DND-41 (cell line): ENCODE measurements around the gene GAS7.

Experiments
- CTCF ChIP-seq: IDR thresholded peaks from 2 replicates; pipeline ENCODE4 v1.5.1; 2012; ENCODE audit warnings: borderline replicate concordance, low read length, moderate library complexity, mild to moderate bottlenecking; ENCODE audit not compliant: poor library complexity, severe bottlenecking; ENCODE audit errors: extremely low read depth
- EZH2 ChIP-seq: IDR thresholded peaks from 3 replicates; pipeline ENCODE4 v1.6.1; 2012; ENCODE audit warnings: borderline replicate concordance, low read depth, mild to moderate bottlenecking, moderate library complexity, low read length, inconsistent platforms; ENCODE audit not compliant: severe bottlenecking

DNA sequence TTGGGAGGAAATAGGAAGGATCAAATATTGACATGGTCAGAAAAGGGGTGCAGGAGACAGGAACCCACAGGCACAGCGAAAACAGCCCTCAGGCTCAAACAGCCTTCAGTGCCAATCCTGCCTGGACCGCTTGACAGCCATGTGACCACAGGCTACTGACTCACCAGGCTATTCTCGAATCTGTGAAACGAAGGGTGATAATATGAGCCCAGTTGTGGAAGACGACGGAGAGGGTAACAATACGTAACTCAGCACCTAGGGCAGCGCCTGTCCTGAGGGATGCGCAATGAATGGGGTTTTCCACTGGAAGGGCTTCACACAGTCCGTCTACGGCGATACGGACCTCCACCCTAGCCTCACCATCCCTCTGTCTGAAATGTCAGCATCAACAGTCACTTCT is 176.0 kb downstream of the GAS7 start:
- TF ChIP-seq CTCF = no peak
- no peak for TF ChIP-seq EZH2
